ENCODE results near the gene DYNLT3.

DNA sequence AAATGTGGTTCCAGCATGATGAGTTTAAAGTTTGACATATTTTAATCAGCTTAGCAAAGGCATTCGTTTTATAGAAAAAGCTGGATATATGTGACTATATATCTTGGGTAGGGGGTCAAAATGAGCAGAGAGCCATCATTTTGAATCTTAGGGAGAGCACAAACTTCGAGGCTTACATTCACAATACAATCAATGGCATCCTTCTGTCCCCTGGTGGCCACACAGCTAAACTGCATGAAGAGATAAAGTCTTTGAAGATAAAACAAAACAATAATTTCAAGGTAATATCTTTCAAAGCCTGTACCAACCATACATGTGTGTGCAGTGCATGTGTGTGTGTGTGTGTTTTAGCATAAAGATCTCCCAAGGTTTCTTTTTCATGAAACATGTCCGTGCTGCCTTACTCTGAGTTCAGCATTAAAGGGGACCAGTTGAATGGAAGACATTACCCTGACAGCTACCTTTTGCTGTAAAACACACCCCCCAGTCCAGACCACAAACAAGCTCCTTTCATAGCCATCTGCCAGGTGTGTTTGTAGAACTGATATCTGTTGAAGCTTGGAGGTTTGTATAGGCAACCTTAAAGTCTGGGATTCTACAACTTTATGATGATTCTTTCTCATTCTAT lies 22.0 kb downstream of the DYNLT3 start:
- no peak for TF ChIP-seq SUZ12 (IDR thresholded peaks at IDR 0.05; ENCODE audit: extremely low read depth, insufficient read depth, insufficient read length)
- no peak for TF ChIP-seq ZNF274 (IDR thresholded peaks at IDR 0.05; ENCODE audit: low read depth, low read length)
